GM23248 (cell line): ENCODE results near the gene TNP1. TPM values are rescaled to one million over a fixed set of nuclear protein-coding genes. Genes with fewer than 3 reads are reported as not detected.
A peak's percentile ranks its signal among the peaks of the same experiment; 100 is the strongest.

Experiments used
- DNase-seq: peaks from one replicate; pipeline ENCODE4 v3.0.0-alpha.2; 2015
- H2AFZ ChIP-seq: fragments of 200-600 bp; sonication (generic); 2 replicates; pipeline ENCODE4 v1.6.1; 2016; ENCODE audit warnings: antibody characterized with exemption
- H3F3A ChIP-seq: fragments of 200-600 bp; sonication (generic); 2 replicates; pipeline ENCODE4 v1.6.1; 2016; ENCODE audit warnings: mild to moderate bottlenecking, antibody characterized with exemption, mixed run types; ENCODE audit not compliant: insufficient read depth
- H3K27ac ChIP-seq: fragments of 200-600 bp; sonication (generic); 2 replicates; pipeline ENCODE4 v1.5.1; 2016; ENCODE audit warnings: mild to moderate bottlenecking
- H3K27me3 ChIP-seq: fragments of 200-600 bp; sonication (generic); replicated peaks from 2 replicates; pipeline ENCODE4 v1.6.1; 2016; ENCODE audit warnings: mild to moderate bottlenecking; ENCODE audit not compliant: insufficient read depth
- H3K36me3 ChIP-seq: fragments of 200-600 bp; sonication (generic); 2 replicates; pipeline ENCODE4 v1.6.1; 2016; ENCODE audit warnings: low read depth, mild to moderate bottlenecking
- H3K4me1 ChIP-seq: fragments of 200-600 bp; sonication (generic); 2 replicates; pipeline ENCODE4 v1.6.1; 2016; ENCODE audit warnings: mild to moderate bottlenecking; ENCODE audit not compliant: insufficient read depth
- H3K4me2 ChIP-seq: fragments of 200-600 bp; sonication (generic); one replicate; pipeline ENCODE4 v1.6.1; 2016; ENCODE audit warnings: mild to moderate bottlenecking; ENCODE audit not compliant: unreplicated experiment
- H3K4me3 ChIP-seq: fragments of 200-600 bp; sonication (generic); 2 replicates; pipeline ENCODE4 v1.5.1; 2016; ENCODE audit warnings: mild to moderate bottlenecking
- H3K79me2 ChIP-seq: fragments of 200-600 bp; sonication (generic); 2 replicates; pipeline ENCODE4 v1.6.1; 2016; ENCODE audit warnings: mild to moderate bottlenecking; ENCODE audit not compliant: insufficient read depth
- H3K9ac ChIP-seq: fragments of 200-600 bp; sonication (generic); 2 replicates; pipeline ENCODE4 v1.6.1; 2016; ENCODE audit warnings: mild to moderate bottlenecking
- H3K9me2 ChIP-seq: fragments of 200-600 bp; sonication (generic); 2 replicates; pipeline ENCODE4 v1.6.1; 2016; ENCODE audit warnings: mixed run types, mild to moderate bottlenecking, moderate library complexity; ENCODE audit not compliant: insufficient read depth
- H3K9me3 ChIP-seq: fragments of 200-600 bp; sonication (generic); one replicate; pipeline ENCODE4 v1.6.1; 2017; ENCODE audit warnings: low read depth
- H4K20me1 ChIP-seq: fragments of 200-600 bp; sonication (generic); 2 replicates; pipeline ENCODE4 v1.6.0; 2016; ENCODE audit not compliant: insufficient read depth
- EZH2 ChIP-seq: fragments of 200-600 bp; sonication (generic); IDR thresholded peaks from 2 replicates; pipeline ENCODE4 v1.6.1; 2018; ENCODE audit warnings: antibody characterized with exemption, mild to moderate bottlenecking; ENCODE audit not compliant: insufficient read depth, poor library complexity, severe bottlenecking
- EZH2phosphoT487 ChIP-seq: fragments of 200-600 bp; sonication (generic); IDR thresholded peaks from 2 replicates; pipeline ENCODE4 v1.6.1; 2018; ENCODE audit warnings: antibody characterized with exemption, moderate library complexity, mild to moderate bottlenecking, low read depth; ENCODE audit not compliant: insufficient read depth
- WGBS, 2 experiments: methylation state at CpG; one replicate each; pipeline ENCODE4 v1.1.6; 2015 to 2017; ENCODE audit warnings: low lambda C conversion rate in 2 of 2, low coverage in 1 of 2; ENCODE audit errors: missing lambda C conversion rate in 2 of 2; 5-methylcytosine and 5-hydroxymethylcytosine counted together
- in situ Hi-C: fragments of 300-500 bp; cut with MboI; formaldehyde crosslinking; loops from 2 replicates; pipeline ENCODE4 v1.15.0; 2020
- polyA plus RNA-seq: library from polyadenylated mRNA; unstranded; fragments of >200 nt; fragmentation: Nextera tagmentation; extraction: Ambion mirVana; gene quantifications from 2 replicates; pipeline ENCODE4 v1.2.1, GENCODE V29; 2016
- total RNA-seq: library from RNA; depleted of rRNA; stranded (reverse); fragments of >200 nt; shearing (Covaris generic); gene quantifications from 2 replicates; pipeline ENCODE4 v1.2.3, GENCODE V29; 2014

Gene TNP1
- total and polyA plus RNA-seq, 2 experiments from 2014 or later, result not detected

DNA sequence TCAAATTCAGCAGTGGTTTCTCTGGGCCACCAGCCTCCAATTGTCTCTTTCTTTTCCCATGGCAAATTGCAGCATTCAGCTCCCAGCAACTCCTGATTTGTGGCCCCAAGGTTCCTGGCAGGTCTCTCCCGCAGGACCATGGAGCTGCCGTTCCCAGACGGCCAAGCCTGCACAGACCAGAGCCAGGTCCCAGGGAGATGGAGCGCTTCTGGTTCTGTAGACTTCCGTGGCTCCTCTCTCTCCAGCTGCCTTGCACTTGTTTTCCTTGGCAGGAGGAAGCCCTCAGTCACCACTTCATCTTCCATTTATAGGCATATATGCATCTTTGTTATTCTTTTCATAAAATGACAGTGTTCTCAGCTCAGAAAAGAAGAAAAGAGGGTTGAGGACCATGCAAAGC is 21.7 kb downstream of the TNP1 start:
- WGBS, 2 experiments, result 38 to 57% methylated on average over 5 of the region's 5 CpGs
- Histone ChIP-seq H3K4me2 (no peak overlapping the region), H3K79me2 (no peaks in the 10 kb centered on the region), H3K9me2 (no peaks in the 10 kb centered on the region), H3K27ac (no peak overlapping the region), H3K4me3 (no peak overlapping the region), H3K4me1 (no peaks in the 10 kb centered on the region), H3K9ac (no peak overlapping the region), H3K36me3 (no peaks in the 10 kb centered on the region), H4K20me1 (no peaks in the 10 kb centered on the region), H3F3A (no peaks in the 10 kb centered on the region), H3K27me3 (peaks cover 10% of the 10 kb centered on the region; the same call in 1 of the 2 replicates), H3K9me3 (no peaks in the 10 kb centered on the region), H2AFZ (no peak overlapping the region)
- in situ Hi-C loops, result no loop called here
- no peak for TF ChIP-seq EZH2
- TF ChIP-seq EZH2phosphoT487, result no peak
- no peak for DNase-seq

DNA sequence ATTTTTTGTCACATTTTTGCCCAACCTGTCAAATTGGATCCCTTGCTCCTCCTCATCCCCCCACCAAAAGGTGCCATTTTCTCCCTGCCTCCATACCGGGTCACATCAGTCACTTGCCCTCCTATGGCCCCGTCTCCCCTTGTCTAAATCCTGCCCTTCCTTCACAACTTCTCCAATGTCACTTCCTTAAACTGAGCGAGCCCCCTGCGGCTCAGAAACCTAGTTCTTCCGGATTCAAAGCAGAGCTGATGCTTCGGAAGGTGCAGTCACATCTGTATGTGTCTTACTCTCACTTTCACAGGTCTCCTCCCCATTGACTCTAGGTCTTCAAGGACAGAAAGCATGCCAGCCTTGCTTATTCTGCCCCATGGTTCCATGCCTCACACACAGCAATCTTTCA is 22.1 kb downstream of the TNP1 start:
- Histone ChIP-seq H3K27me3 (peaks cover 11% of the 10 kb centered on the region; the same call in 1 of the 2 replicates), H3K27ac (no peak overlapping the region), H3K4me2 (no peak overlapping the region)

DNA sequence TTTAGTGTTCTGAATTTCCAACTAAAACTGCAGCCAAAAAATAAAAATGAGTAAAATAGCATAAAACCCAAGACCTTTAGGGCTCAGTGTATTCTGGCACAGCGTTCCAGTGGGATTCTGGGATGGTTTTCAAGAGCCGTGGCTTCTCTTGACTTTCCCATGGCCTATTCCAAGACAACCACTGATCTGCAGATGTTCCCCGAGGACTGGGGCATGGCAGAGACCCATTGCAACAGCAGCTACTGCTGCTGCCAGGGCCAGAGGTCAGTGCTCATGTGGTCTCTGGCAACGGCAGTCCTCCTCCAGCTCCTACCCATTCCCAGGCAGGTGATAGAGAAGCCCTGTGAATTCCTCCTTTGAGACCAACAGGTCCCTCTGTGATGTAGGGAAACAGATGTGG is 26.8 kb downstream of the TNP1 start:
- 28 to 32% methylated on average over 4 of the region's 4 CpGs for WGBS, 2 experiments
- no peak for DNase-seq
- Histone ChIP-seq H3K27me3 (peaks cover 26% of the 10 kb centered on the region; the same call in 1 of the 2 replicates), H3K36me3 (no peaks in the 10 kb centered on the region), H2AFZ (no peak overlapping the region), H3K9ac (no peak overlapping the region), H4K20me1 (no peaks in the 10 kb centered on the region), H3K79me2 (no peaks in the 10 kb centered on the region), H3K4me3 (no peak overlapping the region), H3K27ac (no peak overlapping the region), H3K4me1 (no peaks in the 10 kb centered on the region), H3F3A (no peaks in the 10 kb centered on the region), H3K4me2 (no peak overlapping the region), H3K9me2 (no peaks in the 10 kb centered on the region), H3K9me3 (no peaks in the 10 kb centered on the region)
- in situ Hi-C loops, result no loop called here
- no peak for TF ChIP-seq EZH2
- TF ChIP-seq EZH2phosphoT487, result no peak

More for the DNA sequence above, 22.1 kb downstream of the TNP1 start:
- Histone ChIP-seq H3K4me1 (no peaks in the 10 kb centered on the region), H2AFZ (no peak overlapping the region), H3K36me3 (no peaks in the 10 kb centered on the region), H4K20me1 (no peaks in the 10 kb centered on the region), H3K4me3 (no peak overlapping the region), H3F3A (no peaks in the 10 kb centered on the region), H3K9me2 (no peaks in the 10 kb centered on the region), H3K9me3 (no peaks in the 10 kb centered on the region), H3K79me2 (no peaks in the 10 kb centered on the region), H3K9ac (no peak overlapping the region)
- TF ChIP-seq EZH2, result no peak
- TF ChIP-seq EZH2phosphoT487, result no peak
- 80 to 83% methylated on average over 6 of the region's 6 CpGs for WGBS, 2 experiments
- in situ Hi-C loops, result no loop called here
- no peak for DNase-seq

DNA sequence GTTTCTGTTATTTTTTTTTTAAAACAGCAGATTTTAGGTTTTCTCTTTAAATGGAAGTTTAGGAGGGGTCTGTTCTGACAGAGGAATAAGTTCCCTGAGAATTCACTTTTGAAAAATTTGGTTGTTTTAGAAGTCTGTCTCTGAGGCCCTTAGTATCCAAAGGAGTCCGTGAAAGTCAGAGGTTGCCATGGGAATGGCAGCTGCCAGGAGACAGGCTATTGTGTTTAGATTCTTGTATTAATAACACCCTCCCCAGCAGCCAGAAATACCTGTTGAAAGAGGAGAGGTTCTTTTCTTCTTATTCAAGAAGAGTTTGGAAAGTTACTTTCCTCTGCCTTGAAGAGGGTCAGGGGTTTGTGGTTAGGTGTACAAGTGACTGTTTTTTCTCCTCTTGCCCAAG is 29.5 kb downstream of the TNP1 start:
- no peak overlapping the region for H3K9ac ChIP-seq
- H3K79me2 ChIP-seq, result no peaks in the 10 kb centered on the region
- H2AFZ ChIP-seq, result no peak overlapping the region
- peaks cover 30% of the 10 kb centered on the region; the same call in 1 of the 2 replicates for H3K27me3 ChIP-seq
- DNase-seq, result no peak
- in situ Hi-C loops, result no loop called here
- no peak overlapping the region for H3K4me3 ChIP-seq
- H3F3A ChIP-seq, result no peaks in the 10 kb centered on the region
- no peaks in the 10 kb centered on the region for H3K9me2 ChIP-seq
- WGBS, 2 experiments, result 81 to 85% methylated on average over 1 of the region's 1 CpG
- no peak overlapping the region for H3K27ac ChIP-seq
- H3K4me1 ChIP-seq, result no peaks in the 10 kb centered on the region
- H3K36me3 ChIP-seq, result no peaks in the 10 kb centered on the region
- no peaks in the 10 kb centered on the region for H4K20me1 ChIP-seq
- no peaks in the 10 kb centered on the region for H3K9me3 ChIP-seq
- H3K4me2 ChIP-seq, result no peak overlapping the region
- no peak for TF ChIP-seq EZH2phosphoT487
- TF ChIP-seq EZH2, result no peak

DNA sequence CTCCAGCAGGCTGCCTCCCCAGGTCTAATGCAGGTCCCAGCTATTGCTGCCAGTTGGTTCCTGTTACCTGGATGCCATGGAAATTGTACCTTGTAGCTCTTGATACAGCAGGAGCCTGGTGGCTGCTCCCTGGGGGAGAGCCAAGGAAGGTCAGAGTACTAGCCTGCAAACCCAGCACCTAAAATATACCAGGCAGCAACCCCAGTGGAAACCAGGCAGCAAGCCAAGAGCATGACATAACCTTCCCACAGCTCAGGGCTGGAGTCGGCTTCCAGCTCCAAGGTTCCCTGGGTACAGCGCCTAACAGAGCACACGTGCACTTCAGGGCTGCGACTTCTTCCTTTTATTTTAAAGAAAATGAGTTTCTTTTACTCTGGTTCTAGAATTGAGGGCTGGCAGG is 30.3 kb downstream of the TNP1 start:
- TF ChIP-seq EZH2 (no peak), EZH2phosphoT487 (no peak)
- H3K4me1 ChIP-seq, result no peaks in the 10 kb centered on the region
- H3K9me2 ChIP-seq, result no peaks in the 10 kb centered on the region
- H3K36me3 ChIP-seq, result no peaks in the 10 kb centered on the region
- H4K20me1 ChIP-seq, result no peaks in the 10 kb centered on the region
- H3K27me3 ChIP-seq, result peaks cover 31% of the 10 kb centered on the region; the same call in 1 of the 2 replicates
- peak; percentile 74 for DNase-seq
- H3K9me3 ChIP-seq, result no peaks in the 10 kb centered on the region
- H3K27ac ChIP-seq, result no peak overlapping the region
- no peaks in the 10 kb centered on the region for H3K79me2 ChIP-seq
- H3F3A ChIP-seq, result no peaks in the 10 kb centered on the region
- 24 to 31% methylated on average over 4 of the region's 4 CpGs for WGBS, 2 experiments
- H3K4me3 ChIP-seq, result no peak overlapping the region
- H3K4me2 ChIP-seq, result no peak overlapping the region
- H3K9ac ChIP-seq, result no peak overlapping the region
- H2AFZ ChIP-seq, result no peak overlapping the region
- in situ Hi-C loops, result no loop called here
